ENCODE measurements around the gene PTGFR.

DNA sequence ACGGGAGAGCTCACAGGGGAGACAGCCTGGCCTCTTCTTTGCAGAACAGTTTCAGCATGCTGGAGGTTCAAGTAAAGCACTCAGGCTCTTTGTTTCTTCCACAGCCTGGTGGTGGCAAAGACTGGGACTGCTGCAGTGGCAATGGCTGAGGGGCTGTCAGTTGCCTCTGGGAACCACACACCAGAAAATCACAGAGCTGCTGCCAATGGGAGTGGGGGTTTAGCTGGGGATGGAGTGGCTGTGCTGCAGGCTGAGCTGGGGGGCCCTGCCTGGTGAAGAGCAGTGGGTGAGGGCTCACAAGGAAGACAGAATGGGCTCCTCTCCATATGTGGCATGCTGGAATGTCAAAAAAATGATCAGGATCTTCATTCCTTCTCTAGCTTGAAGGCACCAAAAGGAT is 25.6 kb upstream of the PTGFR start:
- TF ChIP-seq, protein P1, sequence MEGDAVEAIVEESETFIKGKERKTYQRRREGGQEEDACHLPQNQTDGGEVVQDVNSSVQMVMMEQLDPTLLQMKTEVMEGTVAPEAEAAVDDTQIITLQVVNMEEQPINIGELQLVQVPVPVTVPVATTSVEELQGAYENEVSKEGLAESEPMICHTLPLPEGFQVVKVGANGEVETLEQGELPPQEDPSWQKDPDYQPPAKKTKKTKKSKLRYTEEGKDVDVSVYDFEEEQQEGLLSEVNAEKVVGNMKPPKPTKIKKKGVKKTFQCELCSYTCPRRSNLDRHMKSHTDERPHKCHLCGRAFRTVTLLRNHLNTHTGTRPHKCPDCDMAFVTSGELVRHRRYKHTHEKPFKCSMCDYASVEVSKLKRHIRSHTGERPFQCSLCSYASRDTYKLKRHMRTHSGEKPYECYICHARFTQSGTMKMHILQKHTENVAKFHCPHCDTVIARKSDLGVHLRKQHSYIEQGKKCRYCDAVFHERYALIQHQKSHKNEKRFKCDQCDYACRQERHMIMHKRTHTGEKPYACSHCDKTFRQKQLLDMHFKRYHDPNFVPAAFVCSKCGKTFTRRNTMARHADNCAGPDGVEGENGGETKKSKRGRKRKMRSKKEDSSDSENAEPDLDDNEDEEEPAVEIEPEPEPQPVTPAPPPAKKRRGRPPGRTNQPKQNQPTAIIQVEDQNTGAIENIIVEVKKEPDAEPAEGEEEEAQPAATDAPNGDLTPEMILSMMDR (IDR thresholded peaks at IDR 0.05): no peak
- TF ChIP-seq POLR2AphosphoS5 (IDR thresholded peaks at IDR 0.05): no peak
- TF ChIP-seq POLR2A (IDR thresholded peaks at IDR 0.05): no peak

All from prostate gland (tissue), 2 donors.